Smooth muscle cell (in vitro differentiated cells): ENCODE data around the gene CATSPERZ. TPM values are rescaled to one million over a fixed set of nuclear protein-coding genes. Genes with fewer than 3 reads are reported as not detected.

Source experiments
- DNase-seq: peaks from one replicate; lab custom pipeline; 2025; ENCODE audit not compliant: unreplicated experiment; lab: John Stamatoyannopoulos, UW
- H2AFZ ChIP-seq: fragments of 200-600 bp; sonication (generic); 2 replicates; pipeline ENCODE4 v1.6.0; 2016; ENCODE audit warnings: antibody characterized with exemption, low read depth, mild to moderate bottlenecking
- H3F3A ChIP-seq: fragments of 200-600 bp; sonication (generic); 2 replicates; pipeline ENCODE4 v1.6.0; 2017; ENCODE audit warnings: antibody characterized with exemption, low read depth
- H3K27ac ChIP-seq: fragments of 200-600 bp; sonication (generic); 2 replicates; pipeline ENCODE4 v1.5.1; 2016; ENCODE audit warnings: low read depth, mild to moderate bottlenecking
- H3K27me3 ChIP-seq: fragments of 200-600 bp; sonication (generic); 2 replicates; pipeline ENCODE4 v1.6.1; 2016; ENCODE audit warnings: low read depth, mild to moderate bottlenecking
- H3K36me3 ChIP-seq: fragments of 200-600 bp; sonication (generic); 2 replicates; pipeline ENCODE4 v1.5.1; 2016; ENCODE audit warnings: low read depth
- H3K4me1 ChIP-seq: fragments of 200-600 bp; sonication (generic); 2 replicates; pipeline ENCODE4 v1.5.1; 2016; ENCODE audit warnings: low read depth
- H3K4me2 ChIP-seq: fragments of 200-600 bp; sonication (generic); 2 replicates; pipeline ENCODE4 v1.6.0; 2016; ENCODE audit warnings: mild to moderate bottlenecking
- H3K4me3 ChIP-seq: fragments of 200-600 bp; sonication (generic); 2 replicates; pipeline ENCODE4 v1.5.1; 2016; ENCODE audit warnings: mild to moderate bottlenecking
- H3K79me2 ChIP-seq: fragments of 200-600 bp; sonication (generic); 2 replicates; pipeline ENCODE4 v1.6.0; 2016; ENCODE audit warnings: low read depth, mild to moderate bottlenecking
- H3K9ac ChIP-seq: fragments of 200-600 bp; sonication (generic); 2 replicates; pipeline ENCODE4 v1.6.0; 2016; ENCODE audit warnings: low read depth
- H3K9me3 ChIP-seq: fragments of 200-600 bp; sonication (generic); replicated peaks from 2 replicates; pipeline ENCODE4 v1.5.1; 2016; ENCODE audit warnings: low read depth
- H4K20me1 ChIP-seq: fragments of 200-600 bp; sonication (generic); 2 replicates; pipeline ENCODE4 v1.6.0; 2016; ENCODE audit warnings: low read depth
- CTCF ChIP-seq: fragments of 200-600 bp; sonication (generic); IDR thresholded peaks from 2 replicates; pipeline ENCODE4 v1.5.1; 2017; ENCODE audit warnings: borderline replicate concordance, mild to moderate bottlenecking, antibody characterized with exemption; ENCODE audit not compliant: insufficient read depth, poor library complexity, severe bottlenecking
- WGBS: methylation state at CpG from one replicate; pipeline ENCODE4 v1.1.7; 2016; ENCODE audit warnings: low lambda C conversion rate; 5-methylcytosine and 5-hydroxymethylcytosine counted together
- polyA plus RNA-seq: library from polyadenylated mRNA; unstranded; fragments of >200 nt; fragmentation: Nextera tagmentation; extraction: Ambion mirVana; gene quantifications from 2 replicates; pipeline ENCODE4 v1.2.1, GENCODE V29; 2016
- total RNA-seq: library from RNA; depleted of rRNA; stranded (reverse); fragments of >200 nt; gene quantifications from 2 replicates; pipeline ENCODE4 v1.2.3, GENCODE V29; 2014

Gene CATSPERZ
- total and polyA plus RNA-seq, 2 experiments from 2014 or later = not detected

- Histone ChIP-seq H3K9ac (peak overlapping the region; percentile 88), H3K4me3 (peak overlapping the region; percentile 95), H3K27me3 (no peaks in the 10 kb centered on the region), H3K27ac (peak overlapping the region; percentile 22), H3K79me2 (peaks cover 6% of the 10 kb centered on the region), H4K20me1 (no peaks in the 10 kb centered on the region), H3K36me3 (no peaks in the 10 kb centered on the region), H3K9me3 (no peaks in the 10 kb centered on the region), H3F3A (no peaks in the 10 kb centered on the region), H3K4me2 (peak overlapping the region; percentile 90), H2AFZ (no peak overlapping the region), H3K4me1 (peaks cover 8% of the 10 kb centered on the region)
- 34% methylated on average over 15 of the region's 19 CpGs for WGBS
- TF ChIP-seq CTCF = no peak
- DNase-seq = no peak
Measured at GRCh38 chr11:64318766-64319761, 18.9 kb downstream of the CATSPERZ start.

GRCh38 chr11:64320556-64320955 lies 20.4 kb downstream of the CATSPERZ start:
- peaks cover 6% of the 10 kb centered on the region for H3K79me2 ChIP-seq

GRCh38 chr11:64321026-64321425 lies 20.9 kb downstream of the CATSPERZ start:
- Histone ChIP-seq H4K20me1 (no peaks in the 10 kb centered on the region), H3K4me1 (peaks cover 8% of the 10 kb centered on the region), H3K79me2 (peaks cover 6% of the 10 kb centered on the region), H3K9me3 (no peaks in the 10 kb centered on the region), H3K4me3 (no peak overlapping the region), H2AFZ (no peak overlapping the region), H3F3A (no peaks in the 10 kb centered on the region), H3K27ac (peak overlapping the region; percentile 7), H3K4me2 (no peak overlapping the region), H3K36me3 (no peaks in the 10 kb centered on the region), H3K27me3 (no peaks in the 10 kb centered on the region), H3K9ac (no peak overlapping the region)
- WGBS = 96% methylated on average over 5 of the region's 5 CpGs
- no peak for DNase-seq
- TF ChIP-seq CTCF = no peak

More at GRCh38 chr11:64320556-64320955, 20.4 kb downstream of the CATSPERZ start:
- Histone ChIP-seq H3K9ac (no peak overlapping the region), H4K20me1 (no peaks in the 10 kb centered on the region), H3K27ac (no peak overlapping the region), H3K4me3 (no peak overlapping the region), H2AFZ (no peak overlapping the region), H3F3A (no peaks in the 10 kb centered on the region), H3K27me3 (no peaks in the 10 kb centered on the region), H3K36me3 (no peaks in the 10 kb centered on the region), H3K4me1 (peaks cover 8% of the 10 kb centered on the region), H3K4me2 (no peak overlapping the region), H3K9me3 (no peaks in the 10 kb centered on the region)
- 97% methylated on average over 7 of the region's 7 CpGs for WGBS
- no peak for TF ChIP-seq CTCF
- DNase-seq = no peak

GRCh38 chr11:64321533-64321932 lies 21.4 kb downstream of the CATSPERZ start:
- H3K4me3 ChIP-seq = no peak overlapping the region
- no peaks in the 10 kb centered on the region for H3K36me3 ChIP-seq
- peaks cover 6% of the 10 kb centered on the region for H3K79me2 ChIP-seq
- H3K27ac ChIP-seq = peak overlapping the region; percentile 7
- no peak overlapping the region for H3K4me2 ChIP-seq
- H3K9ac ChIP-seq = no peak overlapping the region
- H4K20me1 ChIP-seq = no peaks in the 10 kb centered on the region
- H3F3A ChIP-seq = no peaks in the 10 kb centered on the region
- TF ChIP-seq CTCF = no peak
- no peak for DNase-seq
- H3K9me3 ChIP-seq = no peaks in the 10 kb centered on the region
- H3K27me3 ChIP-seq = no peaks in the 10 kb centered on the region
- peaks cover 8% of the 10 kb centered on the region for H3K4me1 ChIP-seq
- 88% methylated on average over 5 of the region's 5 CpGs for WGBS
- H2AFZ ChIP-seq = no peak overlapping the region
